Fibroblast of lung (primary cell): ENCODE measurements around the gene ZNF282. TPM values are rescaled to one million over a fixed set of nuclear protein-coding genes. Genes with fewer than 3 reads are reported as not detected.
"Not testable (repeated sequence)": the region's sequence is repeated elsewhere in the genome, so short reads cannot be mapped to it uniquely, and the experiment has no call there.

ENCODE experiments used
- DNase-seq, 2 donors: peaks; one replicate each; pipeline versions ENCODE4 v3.0.0 to v3.0.0-alpha.2; 2010; ENCODE audit warnings: low read depth in 2 of 2
- H2AFZ ChIP-seq: 2 replicates; pipeline ENCODE4 v1.5.1; 2012; ENCODE audit warnings: low read length, control low read depth, inconsistent platforms
- H3K27ac ChIP-seq: 2 replicates; pipeline ENCODE4 v1.5.1; 2011; ENCODE audit warnings: low read length, control low read depth; ENCODE audit not compliant: insufficient read depth
- H3K27me3 ChIP-seq: 2 replicates; pipeline ENCODE4 v1.5.1; 2011; ENCODE audit warnings: mild to moderate bottlenecking, low read length; ENCODE audit not compliant: control insufficient read depth, insufficient read depth
- H3K36me3 ChIP-seq: 2 replicates; pipeline ENCODE4 v1.5.1; 2011; ENCODE audit warnings: low read length; ENCODE audit not compliant: control insufficient read depth, insufficient read depth
- H3K4me1 ChIP-seq: 2 replicates; pipeline ENCODE4 v1.5.1; 2011; ENCODE audit warnings: low read length; ENCODE audit not compliant: control insufficient read depth, insufficient read depth; ENCODE audit errors: extremely low read depth
- H3K4me2 ChIP-seq: 2 replicates; pipeline ENCODE4 v1.5.1; 2011; ENCODE audit warnings: low read length, control low read depth; ENCODE audit not compliant: insufficient read depth; ENCODE audit errors: extremely low read depth
- H3K4me3 ChIP-seq, 4 experiments: fragments of 200-600 bp in 1 of 4; sonication (generic) in 1 of 4; replicated peaks in 1 of 4; 2 replicates each; pipeline ENCODE4 v1.5.1; 2011 to 2016; ENCODE audit warnings: low read length in 4 of 4, low read depth in 3 of 4, mild to moderate bottlenecking in 3 of 4, control low read depth in 2 of 4, inconsistent platforms in 1 of 4, mixed read lengths in 1 of 4; ENCODE audit not compliant: insufficient read depth in 1 of 4; ENCODE audit errors: control extremely low read depth in 1 of 4
- H3K79me2 ChIP-seq: 2 replicates; pipeline ENCODE4 v1.5.1; 2012; ENCODE audit warnings: mild to moderate bottlenecking, low read length, inconsistent platforms; ENCODE audit not compliant: control insufficient read depth, insufficient read depth
- H3K9ac ChIP-seq: 2 replicates; pipeline ENCODE4 v1.5.1; 2011; ENCODE audit warnings: mild to moderate bottlenecking, low read length, control low read depth; ENCODE audit not compliant: insufficient read depth
- H3K9me3 ChIP-seq: 2 replicates; pipeline ENCODE4 v1.5.1; 2012; ENCODE audit warnings: low read depth, low read length; ENCODE audit not compliant: control insufficient read depth, insufficient read depth
- H4K20me1 ChIP-seq: 2 replicates; pipeline ENCODE4 v1.5.1; 2011; ENCODE audit warnings: low read length; ENCODE audit not compliant: control insufficient read depth, insufficient read depth; ENCODE audit errors: extremely low read depth
- EZH2 ChIP-seq: IDR thresholded peaks from 2 replicates; pipeline ENCODE4 v1.5.1; 2012; ENCODE audit warnings: low read length, control low read depth, mild to moderate bottlenecking; ENCODE audit errors: missing control alignments
- polyA plus RNA-seq, 2 donors: library from polyadenylated mRNA; depleted of rRNA in 1 of 2; stranded (reverse) in 1 of 2; unstranded in 1 of 2; fragments of >200 nt; gene quantifications; 2 replicates each; pipeline ENCODE4 v1.2.1, GENCODE V29; 2011 to 2012; ENCODE audit warnings: missing spikeins in 1 of 2
- total RNA-seq: library from RNA; depleted of rRNA; stranded (reverse); fragments of >200 nt; gene quantifications from 2 replicates; pipeline ENCODE4 v1.2.1, GENCODE V29; 2014
- TF ChIP-seq, protein P1 (sequence below), 2 donors: IDR thresholded peaks in 1 of 2; conservative IDR thresholded peaks in 1 of 2; 1 replicate in 1 of 2; 2 replicates in 1 of 2; pipeline ENCODE4 v1.5.1; 2011 to 2012; ENCODE audit warnings: low read length in 2 of 2, control low read depth in 1 of 2, inconsistent platforms in 1 of 2, low read depth in 1 of 2, mild to moderate bottlenecking in 1 of 2

The ZNF282 gene
- total and polyA plus RNA-seq, 2 donors (not counting 1 experiment from before 2014, with no cell fraction given), result 6.8 to 23.1 TPM

DNA sequence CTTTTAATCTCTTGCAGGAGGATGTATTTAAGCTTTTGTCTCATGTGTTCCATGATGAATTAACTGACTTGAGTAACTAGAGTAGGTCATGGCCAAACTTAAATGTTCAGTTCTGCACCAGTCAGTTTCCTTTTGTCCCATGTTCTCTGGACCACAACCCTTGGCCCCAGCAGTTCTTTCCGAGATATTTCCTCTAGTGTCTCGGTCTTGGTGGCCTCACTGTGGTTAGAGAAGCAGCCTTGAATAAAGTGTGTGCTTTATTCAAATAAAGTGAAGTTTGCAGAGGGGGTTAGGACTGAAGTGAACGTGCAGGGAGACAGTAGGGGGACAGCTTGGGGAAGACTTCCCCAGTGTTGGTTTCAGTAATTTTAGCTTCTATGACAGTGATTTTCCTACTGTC lies 53.4 kb downstream of the ZNF282 start:
- peaks cover 13% of the 10 kb centered on the region for H3K79me2 ChIP-seq
- DNase-seq, result no peak
- no peak overlapping the region for H2AFZ ChIP-seq

DNA sequence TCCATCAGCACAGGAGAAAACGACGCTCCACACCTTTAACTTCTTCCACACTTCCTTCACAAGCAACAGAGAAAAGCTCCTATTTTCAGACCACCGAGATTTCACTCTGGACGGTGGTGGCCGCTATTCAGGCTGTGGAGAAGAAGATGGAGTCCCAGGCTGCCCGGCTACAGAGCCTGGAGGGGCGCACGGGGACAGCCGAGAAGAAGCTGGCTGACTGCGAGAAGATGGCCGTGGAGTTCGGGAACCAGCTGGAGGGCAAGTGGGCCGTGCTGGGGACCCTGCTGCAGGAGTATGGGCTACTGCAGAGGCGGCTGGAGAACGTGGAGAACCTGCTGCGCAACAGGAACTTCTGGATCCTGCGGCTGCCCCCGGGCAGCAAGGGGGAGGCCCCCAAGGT lies 54.8 kb downstream of the ZNF282 start:
- DNase-seq, H3K27ac ChIP-seq, H3K27me3 ChIP-seq, H2AFZ ChIP-seq, H3K4me2 ChIP-seq, H3K9ac ChIP-seq, H4K20me1 ChIP-seq, H3K4me3 ChIP-seq, H3K9me3 ChIP-seq, H3K4me1 ChIP-seq: not testable (repeated sequence)
- Histone ChIP-seq H3K79me2 (peaks cover 13% of the 10 kb centered on the region), H3K36me3 (peaks cover 14% of the 10 kb centered on the region)

More for the DNA sequence above, 53.4 kb downstream of the ZNF282 start:
- Histone ChIP-seq H3K4me3 (no peak overlapping the region), H3K27me3 (no peaks in the 10 kb centered on the region), H3K36me3 (peaks cover 10% of the 10 kb centered on the region), H3K9me3 (no peaks in the 10 kb centered on the region), H3K4me2 (no peak overlapping the region), H3K9ac (no peak overlapping the region), H3K27ac (no peak overlapping the region), H4K20me1 (no peaks in the 10 kb centered on the region), H3K4me1 (peaks cover 8% of the 10 kb centered on the region)
- TF ChIP-seq, protein P1, sequence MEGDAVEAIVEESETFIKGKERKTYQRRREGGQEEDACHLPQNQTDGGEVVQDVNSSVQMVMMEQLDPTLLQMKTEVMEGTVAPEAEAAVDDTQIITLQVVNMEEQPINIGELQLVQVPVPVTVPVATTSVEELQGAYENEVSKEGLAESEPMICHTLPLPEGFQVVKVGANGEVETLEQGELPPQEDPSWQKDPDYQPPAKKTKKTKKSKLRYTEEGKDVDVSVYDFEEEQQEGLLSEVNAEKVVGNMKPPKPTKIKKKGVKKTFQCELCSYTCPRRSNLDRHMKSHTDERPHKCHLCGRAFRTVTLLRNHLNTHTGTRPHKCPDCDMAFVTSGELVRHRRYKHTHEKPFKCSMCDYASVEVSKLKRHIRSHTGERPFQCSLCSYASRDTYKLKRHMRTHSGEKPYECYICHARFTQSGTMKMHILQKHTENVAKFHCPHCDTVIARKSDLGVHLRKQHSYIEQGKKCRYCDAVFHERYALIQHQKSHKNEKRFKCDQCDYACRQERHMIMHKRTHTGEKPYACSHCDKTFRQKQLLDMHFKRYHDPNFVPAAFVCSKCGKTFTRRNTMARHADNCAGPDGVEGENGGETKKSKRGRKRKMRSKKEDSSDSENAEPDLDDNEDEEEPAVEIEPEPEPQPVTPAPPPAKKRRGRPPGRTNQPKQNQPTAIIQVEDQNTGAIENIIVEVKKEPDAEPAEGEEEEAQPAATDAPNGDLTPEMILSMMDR (conservative IDR thresholded peaks at IDR 0.05 in 1 of 2, IDR thresholded peaks at IDR 0.05 in 1 of 2; ENCODE audit: low read depth in 1 of 2, low read length in 2 of 2), result no peak
- no peak for TF ChIP-seq EZH2

DNA sequence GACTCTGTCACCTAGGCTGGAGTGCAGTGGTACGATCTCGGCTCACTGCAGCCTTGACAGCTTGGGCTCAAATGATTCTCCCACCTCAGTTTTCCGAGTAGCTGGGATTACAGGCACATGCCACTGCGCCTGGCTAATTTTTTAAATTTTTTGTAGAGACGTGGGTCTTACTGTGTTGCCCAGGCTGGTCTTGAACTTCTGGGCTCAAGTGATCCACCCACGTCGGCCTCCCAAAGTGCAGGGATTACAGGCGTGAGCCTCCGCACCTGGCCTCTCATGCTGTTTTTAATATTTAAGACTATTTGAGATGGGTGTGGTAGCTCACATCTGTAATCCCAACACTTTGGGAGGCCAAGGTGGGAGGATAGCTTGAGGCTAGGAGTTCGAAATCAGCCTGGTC lies 56.2 kb downstream of the ZNF282 start:
- not testable (repeated sequence) for H3K4me3 ChIP-seq, H3K4me2 ChIP-seq, H3K79me2 ChIP-seq, H3K9me3 ChIP-seq, H3K4me1 ChIP-seq, DNase-seq, H3K27ac ChIP-seq, H4K20me1 ChIP-seq, H3K9ac ChIP-seq, H3K27me3 ChIP-seq, H2AFZ ChIP-seq
- peaks cover 14% of the 10 kb centered on the region for H3K36me3 ChIP-seq

DNA sequence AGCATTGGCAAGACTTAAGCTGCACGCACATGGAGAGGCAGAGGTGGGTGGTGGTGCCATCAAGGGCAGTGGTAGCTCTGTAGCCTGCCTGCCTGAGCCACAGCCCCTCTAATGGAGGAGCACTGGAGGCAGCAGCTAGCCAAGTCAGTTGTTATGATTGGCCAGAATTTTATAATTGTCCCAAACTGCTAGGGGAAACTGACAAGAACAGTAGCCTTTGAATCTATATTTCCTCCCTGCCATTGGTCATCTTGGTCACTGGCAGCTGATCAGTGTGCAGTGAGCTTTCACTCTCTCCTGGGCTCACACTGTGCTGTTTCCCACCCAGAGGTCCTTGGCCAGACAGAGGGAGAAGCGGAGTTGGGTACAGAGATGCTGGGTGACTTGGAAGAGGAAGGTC lies 57.0 kb downstream of the ZNF282 start:
- TF ChIP-seq, protein P1 (conservative IDR thresholded peaks at IDR 0.05 in 1 of 2, IDR thresholded peaks at IDR 0.05 in 1 of 2; ENCODE audit: low read depth in 1 of 2, low read length in 2 of 2), result no peak
- TF ChIP-seq EZH2, result no peak
- Histone ChIP-seq H2AFZ (no peak overlapping the region), H3K9ac (no peak overlapping the region), H4K20me1 (no peaks in the 10 kb centered on the region), H3K27ac (no peak overlapping the region), H3K79me2 (peaks cover 6% of the 10 kb centered on the region), H3K4me2 (no peak overlapping the region), H3K4me3 (no peak overlapping the region), H3K36me3 (peaks cover 14% of the 10 kb centered on the region), H3K9me3 (no peaks in the 10 kb centered on the region), H3K27me3 (no peaks in the 10 kb centered on the region), H3K4me1 (peaks cover 2% of the 10 kb centered on the region)
- no peak for DNase-seq
